Lung (tissue), 12 donors: ENCODE results near the gene KHK. TPM values are rescaled to one million over a fixed set of nuclear protein-coding genes. Genes with fewer than 3 reads are reported as not detected.

Experiments
- ATAC-seq: fragments of 200-7000 bp; cut with Tn5 transposase; one replicate; pipeline ENCODE4 v1.9.1; 2020; ENCODE audit warnings: moderate number of reproducible peaks; ENCODE audit not compliant: insufficient read depth, low FRiP score
- DNase-seq, 3 donors: peaks; one replicate each; pipeline ENCODE4 v3.0.0-alpha.2; 2013 to 2017
- H3K27ac ChIP-seq, 2 donors: one replicate each; pipeline ENCODE4 v1.5.1; 2013; ENCODE audit warnings: mild to moderate bottlenecking in 2 of 2, moderate library complexity in 2 of 2, control low read depth in 1 of 2, inconsistent platforms in 1 of 2, low read depth in 1 of 2, low read length in 1 of 2
- H3K27me3 ChIP-seq, 3 donors: one replicate each; pipeline ENCODE4 v1.5.1; 2013; ENCODE audit warnings: low read length in 2 of 3; ENCODE audit not compliant: control insufficient read depth in 3 of 3, insufficient read depth in 3 of 3
- H3K36me3 ChIP-seq, 4 donors: one replicate each; pipeline ENCODE4 v1.5.1; 2013; ENCODE audit warnings: low read length in 4 of 4, mild to moderate bottlenecking in 1 of 4, moderate library complexity in 1 of 4; ENCODE audit not compliant: control insufficient read depth in 4 of 4, insufficient read depth in 4 of 4
- H3K4me1 ChIP-seq, 5 donors: one replicate each; pipeline ENCODE4 v1.5.1; 2013; ENCODE audit warnings: low read length in 5 of 5, mild to moderate bottlenecking in 2 of 5, moderate library complexity in 1 of 5; ENCODE audit not compliant: control insufficient read depth in 5 of 5, insufficient read depth in 5 of 5
- H3K4me3 ChIP-seq: one replicate; pipeline ENCODE4 v1.5.1; 2013; ENCODE audit warnings: mild to moderate bottlenecking, control low read depth, moderate library complexity
- H3K9ac ChIP-seq, 2 donors: one replicate each; pipeline ENCODE4 v1.5.1; 2013; ENCODE audit warnings: low read length in 2 of 2, control low read depth in 1 of 2; ENCODE audit not compliant: insufficient read depth in 1 of 2
- H3K9me3 ChIP-seq, 4 donors: one replicate each; pipeline ENCODE4 v1.5.1; 2013; ENCODE audit warnings: low read length in 3 of 4, mild to moderate bottlenecking in 1 of 4, moderate library complexity in 1 of 4; ENCODE audit not compliant: control insufficient read depth in 4 of 4, insufficient read depth in 3 of 4
- WGBS, 2 donors: extraction: QIAGEN DNeasy Blood & Tissue Kit; methylation state at CpG; one replicate each; pipeline ENCODE4 v1.1.7; 2013; 5-methylcytosine and 5-hydroxymethylcytosine counted together
- polyA plus RNA-seq, 2 donors: library from polyadenylated mRNA; stranded (reverse); fragments of 200-250 nt; gene quantifications; one replicate each; pipeline ENCODE4 v1.2.1, GENCODE V29; 2013
- total RNA-seq, 2 donors: library from RNA; depleted of rRNA in 1 of 2; stranded (reverse); fragments of >200 nt in 1 of 2; gene quantifications; one replicate each; pipeline ENCODE4 v1.2.1, GENCODE V29; 2014 to 2021
- TF ChIP-seq, protein P1 (sequence below): IDR thresholded peaks from 2 replicates; pipeline ENCODE4 v1.5.1; 2012; ENCODE audit warnings: mild to moderate bottlenecking; ENCODE audit errors: control extremely low read depth, extremely low read depth
- donor health status: control.
- donor health status: control.
- donor health status: Bipolar disorder and iron deficiency.
- donor health status: healthy.
- donor health status: DM: yes; HTN: yes; CAD: no.

Gene KHK
- total and polyA plus RNA-seq, 4 donors: 1.6 to 7.6 (median 3.7) TPM

DNA sequence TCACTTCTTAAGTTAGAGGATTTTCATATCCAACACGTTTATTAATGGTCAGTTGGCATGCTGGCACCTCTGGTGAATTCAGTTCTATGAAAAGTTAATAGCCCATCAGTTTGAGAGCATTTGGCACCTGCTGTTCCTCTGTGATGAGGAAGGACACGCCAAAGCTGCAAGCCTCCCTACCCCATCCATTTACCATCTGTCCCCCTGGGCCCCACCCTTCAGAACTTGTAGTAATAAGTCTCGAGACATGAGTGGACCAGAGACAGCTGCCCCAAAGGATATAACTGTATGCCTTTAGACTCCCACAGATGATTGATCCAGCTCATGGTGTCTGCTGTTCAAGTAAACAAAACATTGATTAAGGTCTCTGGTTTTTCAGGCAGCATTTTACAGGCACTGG lies 21.4 kb upstream of the KHK start:
- no peaks in the 10 kb centered on the region for H3K27me3 ChIP-seq
- TF ChIP-seq, protein P1, sequence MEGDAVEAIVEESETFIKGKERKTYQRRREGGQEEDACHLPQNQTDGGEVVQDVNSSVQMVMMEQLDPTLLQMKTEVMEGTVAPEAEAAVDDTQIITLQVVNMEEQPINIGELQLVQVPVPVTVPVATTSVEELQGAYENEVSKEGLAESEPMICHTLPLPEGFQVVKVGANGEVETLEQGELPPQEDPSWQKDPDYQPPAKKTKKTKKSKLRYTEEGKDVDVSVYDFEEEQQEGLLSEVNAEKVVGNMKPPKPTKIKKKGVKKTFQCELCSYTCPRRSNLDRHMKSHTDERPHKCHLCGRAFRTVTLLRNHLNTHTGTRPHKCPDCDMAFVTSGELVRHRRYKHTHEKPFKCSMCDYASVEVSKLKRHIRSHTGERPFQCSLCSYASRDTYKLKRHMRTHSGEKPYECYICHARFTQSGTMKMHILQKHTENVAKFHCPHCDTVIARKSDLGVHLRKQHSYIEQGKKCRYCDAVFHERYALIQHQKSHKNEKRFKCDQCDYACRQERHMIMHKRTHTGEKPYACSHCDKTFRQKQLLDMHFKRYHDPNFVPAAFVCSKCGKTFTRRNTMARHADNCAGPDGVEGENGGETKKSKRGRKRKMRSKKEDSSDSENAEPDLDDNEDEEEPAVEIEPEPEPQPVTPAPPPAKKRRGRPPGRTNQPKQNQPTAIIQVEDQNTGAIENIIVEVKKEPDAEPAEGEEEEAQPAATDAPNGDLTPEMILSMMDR: no peak
- no peak overlapping the region for H3K9ac ChIP-seq
- H3K9me3 ChIP-seq: no peaks in the 10 kb centered on the region
- peaks cover 0 to 14% (median 5%) of the 10 kb centered on the region in 5 donors for H3K4me1 ChIP-seq
- DNase-seq (no peak), ATAC-seq (no peak)
- peaks cover 9 to 40% (median 28%) of the 10 kb centered on the region in 4 donors for H3K36me3 ChIP-seq
- 87 to 91% methylated on average over 3 of the region's 3 CpGs for WGBS, 2 donors
- H3K27ac ChIP-seq: no peak overlapping the region
- no peak overlapping the region for H3K4me3 ChIP-seq

GRCh38 chr2:27067385-27067784 lies 19.2 kb upstream of the KHK start:
- H3K36me3 ChIP-seq: peaks cover 9 to 37% (median 26%) of the 10 kb centered on the region in 4 donors
- no peak overlapping the region for H3K4me3 ChIP-seq
- TF ChIP-seq, protein P1: no peak
- 92 to 94% methylated on average over 5 of the region's 5 CpGs for WGBS, 2 donors
- H3K4me1 ChIP-seq: peaks cover 3 to 21% (median 14%) of the 10 kb centered on the region in 5 donors
- H3K27ac ChIP-seq: no peak overlapping the region
- DNase-seq (no peak), ATAC-seq (no peak)
- H3K9ac ChIP-seq: no peak overlapping the region
- no peaks in the 10 kb centered on the region for H3K9me3 ChIP-seq
- H3K27me3 ChIP-seq: no peaks in the 10 kb centered on the region

GRCh38 chr2:27069436-27069835 lies 17.1 kb upstream of the KHK start:
- 94 to 98% methylated on average over 6 of the region's 6 CpGs for WGBS, 2 donors
- DNase-seq (no peak), ATAC-seq (no peak)
- Histone ChIP-seq H3K36me3 (peaks cover 7 to 37% (median 26%) of the 10 kb centered on the region in 4 donors), H3K27me3 (no peaks in the 10 kb centered on the region), H3K9ac (no peak overlapping the region), H3K4me1 (peaks cover 9 to 42% (median 22%) of the 10 kb centered on the region in 5 donors), H3K9me3 (no peaks in the 10 kb centered on the region), H3K4me3 (no peak overlapping the region), H3K27ac (no peak overlapping the region)
- TF ChIP-seq, protein P1: no peak
